Skeletal muscle tissue (tissue), 4 donors: Measurements from ENCODE around the gene KLHL35. TPM values are rescaled to one million over a fixed set of nuclear protein-coding genes. Genes with fewer than 3 reads are reported as not detected.
A peak's percentile ranks its signal among the peaks of the same experiment; 100 is the strongest.

Experiments used
- H3K27ac ChIP-seq: one replicate; pipeline ENCODE4 v1.7.0; 2013; ENCODE audit warnings: mild to moderate bottlenecking, low read depth, low read length, inconsistent platforms
- H3K27me3 ChIP-seq, 3 donors: one replicate each; pipeline ENCODE4 v1.7.0; 2013; ENCODE audit warnings: low read length in 3 of 3; ENCODE audit not compliant: control insufficient read depth in 3 of 3, insufficient read depth in 3 of 3
- H3K36me3 ChIP-seq, 3 donors: one replicate each; pipeline ENCODE4 v1.7.0; 2013; ENCODE audit warnings: low read length in 3 of 3; ENCODE audit not compliant: control insufficient read depth in 3 of 3, insufficient read depth in 3 of 3
- H3K4me1 ChIP-seq, 3 donors: one replicate each; pipeline ENCODE4 v1.7.0; 2013; ENCODE audit warnings: low read length in 3 of 3, mild to moderate bottlenecking in 3 of 3; ENCODE audit not compliant: control insufficient read depth in 3 of 3, insufficient read depth in 3 of 3
- H3K4me3 ChIP-seq, 3 donors: one replicate each; pipeline ENCODE4 v1.7.0; 2013; ENCODE audit warnings: low read length in 3 of 3
- H3K9ac ChIP-seq, 3 donors: one replicate each; pipeline ENCODE4 v1.7.0; 2013; ENCODE audit warnings: low read length in 3 of 3, mild to moderate bottlenecking in 3 of 3, moderate library complexity in 2 of 3, low read depth in 1 of 3
- H3K9me3 ChIP-seq, 3 donors: one replicate each; pipeline ENCODE4 v1.7.0; 2013; ENCODE audit warnings: low read length in 3 of 3; ENCODE audit not compliant: control insufficient read depth in 3 of 3
- total RNA-seq: library from RNA; depleted of rRNA; stranded (reverse); fragments of >200 nt; gene quantifications from one replicate; pipeline ENCODE4 v1.2.3, GENCODE V29; 2014
- donor health status: Osteomylitis.

Gene KLHL35
- total RNA-seq: 4.7 TPM

DNA sequence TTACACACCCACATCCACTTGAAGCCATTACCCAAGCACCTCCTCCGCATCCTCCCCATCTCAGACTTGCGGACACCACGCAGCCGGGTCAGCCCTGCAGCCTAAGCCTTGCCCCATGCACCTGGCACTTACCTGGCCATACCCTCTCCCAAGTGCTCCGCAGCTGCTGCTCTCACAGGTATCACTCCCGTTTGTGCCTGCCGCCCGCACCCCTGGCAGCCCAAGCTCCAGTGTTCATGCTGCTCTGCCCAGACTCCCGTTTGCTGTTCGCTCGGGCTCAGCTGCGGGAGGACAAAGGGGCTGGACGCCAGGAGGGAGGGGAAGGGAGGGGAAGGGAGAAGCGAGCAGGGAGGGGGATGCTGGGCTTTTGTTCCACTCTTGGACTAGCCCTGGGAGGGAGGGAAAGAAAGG is at the start of gene KLHL35:
TSS of gene KLHL35 (minus strand) at position 293 of the 411 bp plus-strand sequence. CDS start 2,574 bp downstream, outside the sequence.
- Histone ChIP-seq H3K9ac (no peak within 1 kb of the TSS), H3K27ac (no peak within 1 kb of the TSS), H3K36me3 (peaks cover 0 to 5% (median 4%) of the 10 kb centered on the region in 3 donors), H3K9me3 (peaks cover 0 to 2% (median 0%) of the 10 kb centered on the region in 3 donors), H3K4me3 (no peak within 1 kb of the TSS), H3K27me3 (peaks cover 34 to 51% (median 49%) of the 10 kb centered on the region in 3 donors), H3K4me1 (peaks cover 10 to 12% (median 11%) of the 10 kb centered on the region in 3 donors)

DNA sequence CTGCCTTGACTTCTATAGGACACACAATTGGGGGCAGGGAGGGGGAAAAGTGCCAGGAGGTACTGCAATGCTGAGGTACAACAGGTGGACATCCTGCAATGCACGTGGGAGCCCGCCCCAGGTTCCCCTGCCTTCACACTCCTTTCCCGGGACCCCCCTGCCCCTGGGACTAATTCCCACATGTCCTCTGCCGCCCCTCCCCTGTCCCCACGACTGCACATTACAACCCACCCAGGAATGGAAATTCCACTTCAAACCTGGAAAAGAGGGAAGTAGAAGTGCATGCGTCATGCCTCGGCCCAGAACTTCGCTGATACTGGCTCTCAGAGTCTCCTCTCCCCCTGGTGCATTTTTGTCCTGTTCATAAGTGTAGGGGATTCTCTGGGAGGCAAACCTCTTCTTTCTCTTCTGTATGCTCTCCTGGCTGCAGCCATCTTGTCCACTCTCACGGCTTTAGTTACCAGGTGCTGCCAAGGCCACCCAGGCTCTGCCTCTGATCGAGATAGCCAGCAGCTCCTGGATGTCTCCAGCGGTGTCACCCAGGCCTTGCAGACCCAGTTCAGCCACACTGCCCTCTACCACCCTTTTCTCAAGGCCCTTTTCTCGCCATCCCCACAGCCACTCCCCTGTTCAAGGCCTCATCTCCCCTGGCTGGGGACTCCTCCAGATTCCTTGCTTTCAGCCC is 49.1 kb upstream of the KLHL35 start:
- H3K36me3 ChIP-seq: no peaks in the 10 kb centered on the region
- H3K4me1 ChIP-seq: peaks cover 15 to 31% (median 25%) of the 10 kb centered on the region in 3 donors
- no peak overlapping the region for H3K27ac ChIP-seq
- peak overlapping the region in 1 of 3 donors; percentile 9 for H3K9ac ChIP-seq
- H3K9me3 ChIP-seq: no peaks in the 10 kb centered on the region
- H3K4me3 ChIP-seq: no peak overlapping the region
- no peaks in the 10 kb centered on the region for H3K27me3 ChIP-seq

DNA sequence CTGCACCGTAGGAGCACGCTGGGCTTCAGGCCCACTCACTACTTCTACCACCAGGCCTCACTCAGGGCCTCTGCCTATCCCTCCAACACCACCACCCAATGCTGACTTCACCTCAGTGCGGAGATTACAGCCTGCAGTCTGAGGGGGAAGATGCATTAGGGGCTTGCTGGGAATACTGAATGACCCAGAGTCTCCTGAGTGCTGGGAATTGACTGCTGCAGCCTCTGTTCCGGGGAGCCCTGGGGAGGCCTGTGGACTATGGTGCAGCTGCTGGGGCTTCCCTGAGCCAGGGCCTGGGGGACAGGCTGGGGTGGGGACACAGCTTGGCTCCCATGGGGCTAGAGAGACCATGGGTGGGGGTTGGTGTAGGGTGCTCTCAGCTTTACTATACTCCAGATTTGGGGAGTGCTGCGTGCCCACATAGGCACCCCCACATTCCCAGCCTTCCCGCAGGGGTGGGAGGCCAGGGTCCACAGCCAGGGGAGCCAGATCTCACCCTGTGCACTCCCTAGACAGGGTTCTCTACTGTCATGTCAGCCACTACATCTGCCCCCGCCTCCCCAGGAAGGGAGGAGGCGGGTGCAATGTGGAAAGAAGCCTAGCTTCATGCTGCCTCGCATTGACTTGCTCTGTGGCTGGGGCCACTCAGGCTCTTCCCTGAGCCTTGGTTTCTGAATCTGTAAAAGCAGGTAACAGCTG is 48.4 kb upstream of the KLHL35 start:
- Histone ChIP-seq H3K4me1 (peaks cover 21 to 35% (median 31%) of the 10 kb centered on the region in 3 donors), H3K36me3 (no peaks in the 10 kb centered on the region), H3K4me3 (no peak overlapping the region), H3K27me3 (no peaks in the 10 kb centered on the region), H3K27ac (no peak overlapping the region), H3K9ac (peak overlapping the region in 2 of 3 donors; percentile 12 to 45), H3K9me3 (no peaks in the 10 kb centered on the region)

- peaks cover 30 to 44% (median 40%) of the 10 kb centered on the region in 3 donors for H3K4me1 ChIP-seq
- peak overlapping the region in 2 of 3 donors; percentile 12 to 45 for H3K9ac ChIP-seq
- no peaks in the 10 kb centered on the region for H3K27me3 ChIP-seq
- H3K9me3 ChIP-seq: no peaks in the 10 kb centered on the region
- H3K36me3 ChIP-seq: no peaks in the 10 kb centered on the region
- H3K4me3 ChIP-seq: no peak overlapping the region
- H3K27ac ChIP-seq: no peak overlapping the region
Observed at GRCh38 chr11:75480185-75481175, 47.5 kb upstream of the KLHL35 start.

DNA sequence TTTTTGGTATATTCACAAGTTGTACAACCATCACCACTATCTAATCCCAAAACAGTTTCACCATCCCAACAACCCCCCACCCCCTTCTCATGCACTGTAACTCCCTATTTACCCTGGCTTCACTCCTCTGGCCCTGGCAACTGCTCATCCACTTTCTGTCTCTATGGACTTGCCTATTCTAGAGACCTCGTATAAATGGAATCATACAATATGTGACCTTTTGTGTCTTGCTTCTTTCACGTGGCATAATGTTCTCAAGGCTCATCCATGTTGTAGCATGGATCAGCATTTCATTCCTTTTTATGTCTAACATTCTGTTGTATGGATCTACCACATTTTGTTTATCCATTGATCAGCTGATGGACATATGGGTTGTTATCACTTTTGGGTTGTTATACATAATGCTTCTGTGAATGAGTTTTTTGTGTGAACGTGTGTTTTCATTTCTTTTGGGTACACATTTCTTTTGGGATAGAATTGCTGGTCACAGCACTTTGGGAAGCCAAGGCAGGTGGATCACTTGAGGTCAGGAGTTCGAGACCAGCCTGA is 46.7 kb upstream of the KLHL35 start:
- Histone ChIP-seq H3K9ac (no peak overlapping the region), H3K27ac (no peak overlapping the region), H3K4me3 (no peak overlapping the region), H3K27me3 (no peaks in the 10 kb centered on the region), H3K36me3 (no peaks in the 10 kb centered on the region), H3K4me1 (peaks cover 34 to 50% (median 45%) of the 10 kb centered on the region in 3 donors), H3K9me3 (no peaks in the 10 kb centered on the region)

DNA sequence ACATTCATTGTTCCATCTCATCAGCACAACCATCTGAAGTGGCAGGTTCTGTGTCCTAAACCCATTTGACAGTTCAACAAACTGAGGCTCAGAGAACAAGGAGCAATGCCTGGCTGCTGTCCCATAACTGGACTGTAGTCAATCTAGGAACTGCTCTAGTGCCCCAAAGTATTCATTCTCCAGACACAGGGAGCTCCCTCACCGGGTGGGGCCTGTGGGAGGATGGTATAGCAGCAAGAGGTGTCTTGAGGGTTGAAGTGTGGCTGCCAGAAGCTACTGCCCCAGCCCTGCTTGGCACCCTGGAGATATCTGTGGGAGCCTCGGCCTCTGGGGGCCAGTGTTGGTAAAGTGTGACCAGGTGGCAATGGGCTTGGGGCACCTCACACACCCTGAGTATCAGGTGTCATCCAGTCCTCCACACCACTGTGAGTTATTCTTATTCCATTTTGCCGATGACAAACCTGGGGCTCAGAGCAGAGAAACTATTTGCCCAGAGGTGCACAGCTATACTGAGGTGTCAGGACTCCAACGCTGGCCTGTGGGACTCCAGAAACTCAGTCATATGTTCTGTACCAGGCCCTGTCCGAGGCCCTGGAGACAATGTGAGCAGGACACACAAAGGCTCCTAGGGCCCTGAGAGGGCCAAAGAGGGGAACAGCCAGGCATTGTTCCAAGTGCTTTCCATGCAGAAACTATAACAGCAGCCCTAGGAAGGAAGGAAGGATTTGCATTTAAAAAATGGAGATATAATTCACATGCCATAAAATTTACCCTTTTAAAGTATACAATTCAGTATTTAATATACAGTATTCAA is 46.0 kb upstream of the KLHL35 start:
- Histone ChIP-seq H3K4me1 (peaks cover 41 to 54% (median 47%) of the 10 kb centered on the region in 3 donors), H3K9me3 (no peaks in the 10 kb centered on the region), H3K27me3 (no peaks in the 10 kb centered on the region), H3K4me3 (no peak overlapping the region), H3K36me3 (no peaks in the 10 kb centered on the region), H3K27ac (no peak overlapping the region), H3K9ac (peak overlapping the region in 1 of 3 donors; percentile 16)

DNA sequence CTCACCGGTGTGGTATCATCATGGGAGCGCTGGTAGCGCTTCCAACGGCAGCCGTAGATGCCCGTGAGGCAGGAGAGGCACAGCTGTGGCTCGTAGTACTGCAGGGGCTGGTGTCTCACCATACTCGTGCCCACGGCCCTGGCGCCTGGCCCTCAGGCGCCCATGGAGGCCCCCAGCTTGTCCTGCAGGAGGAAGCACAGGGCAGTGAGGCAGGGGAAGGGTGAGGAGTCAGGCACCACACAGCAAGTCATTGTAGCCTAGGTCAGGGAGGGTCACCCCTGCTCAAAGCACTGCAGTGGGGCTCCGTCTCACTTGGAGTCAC is 44.6 kb upstream of the KLHL35 start:
- Histone ChIP-seq H3K4me1 (peaks cover 40 to 52% (median 47%) of the 10 kb centered on the region in 3 donors), H3K27me3 (no peaks in the 10 kb centered on the region), H3K27ac (peak overlapping the region; percentile 75), H3K4me3 (no peak overlapping the region), H3K9ac (peak overlapping the region in 1 of 3 donors; percentile 16), H3K9me3 (no peaks in the 10 kb centered on the region), H3K36me3 (peaks cover 0 to 2% (median 0%) of the 10 kb centered on the region in 3 donors)

- Histone ChIP-seq H3K4me1 (peaks cover 40 to 54% (median 47%) of the 10 kb centered on the region in 3 donors), H3K36me3 (peaks cover 0 to 2% (median 0%) of the 10 kb centered on the region in 3 donors), H3K27me3 (no peaks in the 10 kb centered on the region), H3K27ac (peak overlapping the region; percentile 75), H3K9ac (peak overlapping the region in 2 of 3 donors; percentile 41 to 73), H3K9me3 (no peaks in the 10 kb centered on the region), H3K4me3 (peak overlapping the region in 1 of 3 donors; percentile 52)
Observed at GRCh38 chr11:75476739-75477613, 44.0 kb upstream of the KLHL35 start.
